GM12878 (cell line): ENCODE results near the gene NOL4L. TPM values are rescaled to one million over a fixed set of nuclear protein-coding genes. Genes with fewer than 3 reads are reported as not detected.

Experiments used
- ATAC-seq: fragments of 200-7000 bp; cut with Tn5 transposase; 3 replicates; pipeline ENCODE4 v1.9.1; 2020; ENCODE audit warnings: mild to moderate bottlenecking, moderate library complexity
- BruUV-seq: library from RNA; stranded (reverse); fragments of 400-500 nt; replicated peaks from 2 replicates; lab custom pipeline; 2021; lab: Mats Ljungman, UMichigan
- CTCF ChIA-PET: fragments of 300-600 bp; sonication (Branson Sonifier 250); formaldehyde crosslinking; extraction: SDS; loops from one replicate; lab custom pipeline; 2021; ENCODE audit warnings: inconsistent platforms; lab: Yijun Ruan, JAX
- POLR2A ChIA-PET: fragments of 350-600 bp; formaldehyde crosslinking; extraction: SDS; loops from one replicate; lab custom pipeline; 2021; ENCODE audit warnings: inconsistent platforms; lab: Charles Lee
- RAD21 ChIA-PET: fragments of 300-600 bp; sonication (Branson Sonifier 250); formaldehyde crosslinking; loops from one replicate; lab custom pipeline; 2023; ENCODE audit warnings: antibody characterized with exemption; ENCODE audit not compliant: unreplicated experiment; lab: Charles Lee
- SMC1A ChIA-PET: fragments of 300-600 bp; sonication (Branson Sonifier 250); formaldehyde crosslinking; loops from one replicate; lab custom pipeline; 2023; ENCODE audit not compliant: unreplicated experiment, uncharacterized antibody; lab: Charles Lee
- DNase-seq: peaks from one replicate; pipeline ENCODE4 v3.0.0-alpha.2; 2011; ENCODE audit warnings: low read depth, low spot score
- FAIRE-seq: peaks from 3 replicates; lab custom pipeline; 2011; peaks lifted over from hg19 to GRCh38; lab: Jason Lieb, UNC
- H2AFZ ChIP-seq: 2 replicates; pipeline ENCODE4 v1.6.0; 2011; ENCODE audit warnings: low read depth, low read length, control low read depth; ENCODE audit not compliant: control insufficient read depth
- H3K27ac ChIP-seq: 2 replicates; pipeline ENCODE4 v1.5.1; 2011; ENCODE audit warnings: control low read depth; ENCODE audit not compliant: control insufficient read depth, insufficient read depth
- H3K27me3 ChIP-seq, 2 experiments: replicated peaks in 1 of 2; 2 replicates each; pipeline versions ENCODE4 v1.6.0 to v1.6.1; 2011; ENCODE audit warnings: low read length in 1 of 2; ENCODE audit not compliant: control insufficient read depth in 2 of 2, insufficient read depth in 2 of 2
- H3K36me3 ChIP-seq, 2 experiments: 2 replicates each; pipeline ENCODE4 v1.5.1; 2011; ENCODE audit warnings: low read length in 1 of 2; ENCODE audit not compliant: control insufficient read depth in 2 of 2, insufficient read depth in 2 of 2
- H3K4me1 ChIP-seq: 2 replicates; pipeline ENCODE4 v1.6.1; 2011; ENCODE audit warnings: mild to moderate bottlenecking, low read length, moderate library complexity, mixed read lengths; ENCODE audit not compliant: control insufficient read depth, insufficient read depth
- H3K4me2 ChIP-seq: 2 replicates; pipeline ENCODE4 v1.6.0; 2011; ENCODE audit warnings: control low read depth; ENCODE audit not compliant: control insufficient read depth, insufficient read depth
- H3K4me3 ChIP-seq: fragments of 200-600 bp; sonication (generic); 2 replicates; pipeline ENCODE4 v1.5.1; 2016
- H3K79me2 ChIP-seq: 2 replicates; pipeline ENCODE4 v1.6.0; 2011; ENCODE audit warnings: low read length; ENCODE audit not compliant: control insufficient read depth, insufficient read depth
- H3K9ac ChIP-seq: 2 replicates; pipeline ENCODE4 v1.8.0; 2011; ENCODE audit warnings: low read length, control low read depth, mixed read lengths; ENCODE audit not compliant: control insufficient read depth, insufficient read depth
- H3K9me3 ChIP-seq: replicated peaks from 3 replicates; pipeline ENCODE4 v1.5.1; 2011; ENCODE audit warnings: mild to moderate bottlenecking, low read length; ENCODE audit not compliant: control insufficient read depth, insufficient read depth
- H4K20me1 ChIP-seq: 2 replicates; pipeline ENCODE4 v1.6.0; 2011; ENCODE audit not compliant: control insufficient read depth, insufficient read depth
- MYB ChIP-seq: fragments of 150-350 bp; IDR thresholded peaks from 2 replicates; pipeline ENCODE4 v1.6.1; 2014; ENCODE audit warnings: mild to moderate bottlenecking, low read depth, low read length, borderline replicate concordance
- REST ChIP-seq: IDR thresholded peaks from 2 replicates; pipeline ENCODE4 v1.6.1; 2012; ENCODE audit warnings: mild to moderate bottlenecking, low read depth, low read length
- TCF3 ChIP-seq: IDR thresholded peaks from 2 replicates; pipeline ENCODE4 v1.6.1; 2012; ENCODE audit warnings: low read depth, mild to moderate bottlenecking, low read length, borderline replicate concordance; ENCODE audit not compliant: insufficient read depth
- WGBS: methylation state at CpG from one replicate; pipeline ENCODE4 v1.1.6; 2016; ENCODE audit warnings: low lambda C conversion rate; ENCODE audit not compliant: insufficient replicate concordance, insufficient coverage; ENCODE audit errors: missing lambda C conversion rate; 5-methylcytosine and 5-hydroxymethylcytosine counted together
- in situ Hi-C: fragments of 300-500 bp; cut with MboI; formaldehyde crosslinking; loops from 9 replicates; pipeline ENCODE4 v1.14.3; 2018; ENCODE audit warnings: mixed read lengths
- intact Hi-C: fragments of 100-400 bp; cut with micrococcal nuclease; formaldehyde crosslinking; loops from one replicate; pipeline ENCODE4 v1.14.2; 2022; ENCODE audit not compliant: unreplicated experiment
- polyA plus RNA-seq, 11 experiments: library from polyadenylated mRNA; depleted of rRNA in 4 of 11; unstranded in 6 of 11; stranded (reverse) in 5 of 11; fragments of >200 nt; fragmentation: Nextera tagmentation in 4 of 11; fragmentation: Illumina TruSeq in 1 of 11; extraction: Ambion mirVana in 4 of 11; extraction: Trizol in 1 of 11; gene quantifications; 1 replicate in 1 of 11; 2 replicates in 10 of 11; pipeline versions ENCODE4 v1.2.1 to v1.2.3, GENCODE V29; 2011 to 2016; ENCODE audit warnings: inconsistent platforms in 2 of 11, missing spikeins in 2 of 11, low read depth in 1 of 11
- total RNA-seq, 4 experiments: library from RNA; depleted of rRNA in 3 of 4; stranded (reverse); fragments of >200 nt in 3 of 4; fragmentation: Illumina TruSeq in 1 of 4; extraction: Trizol in 1 of 4; gene quantifications; 2 replicates each; pipeline versions ENCODE4 v1.2.1 to v1.2.3, GENCODE V29; 2013 to 2021

The NOL4L gene
- total and polyA plus RNA-seq, 10 of the 15 experiments (the other 5 are each of a cell fraction or from before 2014, with no cell fraction given), result 2.3 to 24.0 (median 8.0) TPM

- H3K4me3 ChIP-seq, result peak overlapping the region; percentile 69
- peak overlapping the region; percentile 96 for H3K4me2 ChIP-seq
- no peaks in the 10 kb centered on the region for H4K20me1 ChIP-seq
- no peaks in the 10 kb centered on the region for H3K36me3 ChIP-seq
- ChIA-PET SMC1A (interaction anchor here (0.6 to 1.3 kb wide), 3 partner anchors 14 to 449 kb away, joined by 3 read pairs; no protein-coding TSS in a partner anchor), RAD21 (interaction anchor here (0.5 to 0.9 kb wide), 3 partner anchors 51 to 166 kb away, joined by 3 read pairs; no protein-coding TSS in a partner anchor), POLR2A (interaction anchor here (0.7 to 0.8 kb wide), 2 partner anchors 199 to 614 kb away, joined by 5 to 12 read pairs; partner anchors contain the start of genes DUSP15 and TTLL9), CTCF (interaction anchor here (0.6 to 1.5 kb wide), 8 partner anchors 8 to 376 kb away, joined by 3 to 5 read pairs (median 3); no protein-coding TSS in a partner anchor)
- ATAC-seq, result peak; percentile 54
- no TSS peak for BruUV-seq
- no peaks in the 10 kb centered on the region for H3K79me2 ChIP-seq
- H3K27ac ChIP-seq, result no peak overlapping the region
- H3K9me3 ChIP-seq, result no peaks in the 10 kb centered on the region
- in situ Hi-C loops (no loop called here), intact Hi-C loops (no loop called here)
- no peak overlapping the region; the same call in none of the 2 replicates for H2AFZ ChIP-seq
- no peak for DNase-seq
- H3K4me1 ChIP-seq, result peaks cover 5% of the 10 kb centered on the region
- 2% methylated on average over 40 of the region's 74 CpGs for WGBS
- no peak overlapping the region; the same call in 1 of the 2 replicates for H3K9ac ChIP-seq
- TF ChIP-seq TCF3 (no peak), REST (no peak), MYB (no peak)
- FAIRE-seq, result no peak
- no peaks in the 10 kb centered on the region for H3K27me3 ChIP-seq
These were observed 100.7 kb downstream of the NOL4L start for GRCh38 chr20:32484225-32484957.
